Daoy (cell line): Measurements from ENCODE around the gene GABBR1. TPM values are rescaled to one million over a fixed set of nuclear protein-coding genes. Genes with fewer than 3 reads are reported as not detected.
"Not testable (repeated sequence)": the region's sequence is repeated elsewhere in the genome, so short reads cannot be mapped to it uniquely, and the experiment has no call there.

Experiments used
- DNase-seq: peaks from one replicate; pipeline ENCODE4 v3.0.0-alpha.2; 2015; ENCODE audit warnings: low read depth
- total RNA-seq: library from RNA; depleted of rRNA; stranded (reverse); fragments of >200 nt; shearing (Covaris generic); gene quantifications from 2 replicates; pipeline ENCODE4 v1.2.3, GENCODE V29; 2014; rRNA removed

Gene GABBR1
- total RNA-seq = 1.3 and 4.3 TPM in 2 replicates

- DNase-seq = peak; percentile 95
Measured at GRCh38 chr6:29632789-29633533, at the start of gene GABBR1. GABBR1 (minus strand) TSS chr6:29633183; CDS start chr6:29632385, 798 bp downstream.

- DNase-seq = no peak
Measured at GRCh38 chr6:29681811-29682210, 48.8 kb upstream of the GABBR1 start.

GRCh38 chr6:29680904-29681303 lies 47.9 kb upstream of the GABBR1 start, which contains the start of gene ZFP57:
ZFP57 (minus strand) TSS chr6:29681152; CDS start chr6:29677003, 4,149 bp downstream.
- no peak for DNase-seq

GRCh38 chr6:29680416-29680815 lies 47.4 kb upstream of the GABBR1 start:
- DNase-seq = no peak

GRCh38 chr6:29679962-29680361 lies 47.0 kb upstream of the GABBR1 start:
- DNase-seq = no peak

- peak; percentile 34 for DNase-seq
Measured at GRCh38 chr6:29678114-29678513, 45.1 kb upstream of the GABBR1 start.

GRCh38 chr6:29676981-29677601 lies 44.1 kb upstream of the GABBR1 start:
- DNase-seq = peak; percentile 49

GRCh38 chr6:29675561-29675960 lies 42.6 kb upstream of the GABBR1 start:
- no peak for DNase-seq

GRCh38 chr6:29674008-29674407 lies 41.0 kb upstream of the GABBR1 start:
- DNase-seq = no peak

- no peak for DNase-seq
Measured at GRCh38 chr6:29673161-29673560, 40.2 kb upstream of the GABBR1 start.

GRCh38 chr6:29672116-29672515 lies 39.1 kb upstream of the GABBR1 start:
- not testable (repeated sequence) for DNase-seq

- DNase-seq = no peak
Measured at GRCh38 chr6:29671026-29671425, 38.0 kb upstream of the GABBR1 start.

- DNase-seq = no peak
Measured at GRCh38 chr6:29667158-29667557, 34.2 kb upstream of the GABBR1 start.

GRCh38 chr6:29666826-29667130 lies 33.8 kb upstream of the GABBR1 start:
- no peak for DNase-seq

- DNase-seq = no peak
Measured at GRCh38 chr6:29665942-29666825, 33.2 kb upstream of the GABBR1 start.

- no peak for DNase-seq
Measured at GRCh38 chr6:29663300-29664042, 30.5 kb upstream of the GABBR1 start.

- DNase-seq = not testable (repeated sequence)
Measured at GRCh38 chr6:29661502-29662141, 28.6 kb upstream of the GABBR1 start.

GRCh38 chr6:29661071-29661470 lies 28.1 kb upstream of the GABBR1 start:
- DNase-seq = no peak

GRCh38 chr6:29656798-29657197 lies 23.8 kb upstream of the GABBR1 start, which contains the start of gene MOG:
MOG (plus strand) TSS chr6:29657092; CDS start chr6:29657210, 118 bp downstream.
- DNase-seq = no peak

- DNase-seq = no peak
Measured at GRCh38 chr6:29656157-29656556, 23.2 kb upstream of the GABBR1 start.

GRCh38 chr6:29655658-29656057 lies 22.7 kb upstream of the GABBR1 start:
- no peak for DNase-seq
